Testis (tissue), 3 donors: ENCODE measurements around the gene CYP4F8. TPM values are rescaled to one million over a fixed set of nuclear protein-coding genes. Genes with fewer than 3 reads are reported as not detected.

Experiments
- DNase-seq: peaks from one replicate; pipeline ENCODE4 v3.0.0-alpha.2; 2019
- H3K27ac ChIP-seq, 2 donors: fragments of 200-600 bp; sonication (generic); one replicate each; pipeline ENCODE4 v1.5.1; 2019
- H3K27me3 ChIP-seq: fragments of 200-600 bp; sonication (generic); one replicate; pipeline ENCODE4 v1.5.1; 2019
- H3K36me3 ChIP-seq: fragments of 200-600 bp; sonication (generic); one replicate; pipeline ENCODE4 v1.5.1; 2017; ENCODE audit warnings: low read depth; ENCODE audit errors: missing control alignments
- H3K4me1 ChIP-seq: fragments of 200-600 bp; sonication (generic); one replicate; pipeline ENCODE4 v1.5.1; 2019
- H3K4me3 ChIP-seq, 2 donors: fragments of 200-600 bp; sonication (generic); one replicate each; pipeline ENCODE4 v1.5.1; 2017 to 2019
- H3K9me3 ChIP-seq: fragments of 200-600 bp; sonication (generic); one replicate; pipeline ENCODE4 v1.5.1; 2017
- CTCF ChIP-seq, 3 experiments: fragments of 450-650 bp in 2 of 3; fragments of 200-600 bp in 1 of 3; sonication (generic) in 1 of 3; IDR thresholded peaks; one replicate each; pipeline ENCODE4 v1.5.1; 2016 to 2019; ENCODE audit warnings: antibody characterized with exemption in 3 of 3, mild to moderate bottlenecking in 2 of 3, moderate library complexity in 1 of 3
- POLR2A ChIP-seq: fragments of 450-650 bp; IDR thresholded peaks from one replicate; pipeline ENCODE4 v1.6.1; 2017; ENCODE audit warnings: antibody characterized with exemption, mild to moderate bottlenecking, moderate library complexity
- WGBS, 2 donors: methylation state at CpG; one replicate each; pipeline ENCODE4 v1.1.5; 2018; 5-methylcytosine and 5-hydroxymethylcytosine counted together
- intact Hi-C: fragments of 100-400 bp; cut with DNase I; formaldehyde crosslinking; loops from one replicate; pipeline ENCODE4 v1.15.1; 2023; ENCODE audit warnings: low total_unique reads
- polyA plus RNA-seq: library from polyadenylated mRNA; stranded (reverse); fragments of 350-450 nt; fragmentation: Illumina TruSeq; extraction: RNeasy Lipid Tissue Mini Kit (QIAGEN cat#74804); gene quantifications from one replicate; pipeline ENCODE4 v1.2.3, GENCODE V29; 2014; ENCODE audit warnings: low read depth, low replicate concordance; ENCODE audit not compliant: insufficient read depth
- total RNA-seq, 2 donors: library from RNA; depleted of rRNA; stranded (reverse); fragments of >200 nt; gene quantifications; one replicate each; pipeline ENCODE4 v1.2.3, GENCODE V29; 2016

Gene CYP4F8
- total and polyA plus RNA-seq, 3 donors from 2014 or later: 0.17 to 0.71 (median 0.31) TPM

- WGBS, 2 donors: 67 to 76% methylated on average over 8 of the region's 8 CpGs
- Histone ChIP-seq H3K4me1 (no peaks in the 10 kb centered on the region), H3K27ac (no peak overlapping the region), H3K36me3 (no peaks in the 10 kb centered on the region), H3K27me3 (no peaks in the 10 kb centered on the region), H3K9me3 (no peaks in the 10 kb centered on the region), H3K4me3 (no peak overlapping the region)
- intact Hi-C loops: no loop called here
- TF ChIP-seq CTCF (IDR thresholded peaks at IDR 0.05) (no peak), POLR2A (no peak)
- no peak for DNase-seq
Measured at GRCh38 chr19:15609261-15609660, 5.8 kb upstream of the CYP4F8 start.

GRCh38 chr19:15612342-15612741 lies 2.7 kb upstream of the CYP4F8 start:
- no peak for TF ChIP-seq POLR2A
- no peak for TF ChIP-seq CTCF (IDR thresholded peaks at IDR 0.05)
- Histone ChIP-seq H3K9me3 (no peaks in the 10 kb centered on the region), H3K36me3 (no peaks in the 10 kb centered on the region), H3K27ac (no peak overlapping the region), H3K4me3 (no peak overlapping the region), H3K27me3 (no peaks in the 10 kb centered on the region), H3K4me1 (no peaks in the 10 kb centered on the region)
- DNase-seq: no peak
- 69 to 70% methylated on average over 5 of the region's 5 CpGs for WGBS, 2 donors
- intact Hi-C loops: no loop called here

- H3K36me3 ChIP-seq: no peaks in the 10 kb centered on the region
- H3K27ac ChIP-seq: no peak overlapping the region
- no peak overlapping the region for H3K4me3 ChIP-seq
- no peaks in the 10 kb centered on the region for H3K27me3 ChIP-seq
- no peak for DNase-seq
- no peaks in the 10 kb centered on the region for H3K9me3 ChIP-seq
- no peaks in the 10 kb centered on the region for H3K4me1 ChIP-seq
- TF ChIP-seq CTCF (IDR thresholded peaks at IDR 0.05) (no peak), POLR2A (no peak)
- 87 to 91% methylated on average over 3 of the region's 3 CpGs for WGBS, 2 donors
- intact Hi-C loops: no loop called here
Measured at GRCh38 chr19:15613338-15613737, 1.7 kb upstream of the CYP4F8 start.

GRCh38 chr19:15615526-15615925 lies 508 bp downstream of the CYP4F8 start:
- Histone ChIP-seq H3K4me1 (no peaks in the 10 kb centered on the region), H3K9me3 (no peaks in the 10 kb centered on the region), H3K27ac (no peak overlapping the region), H3K4me3 (no peak overlapping the region), H3K36me3 (no peaks in the 10 kb centered on the region), H3K27me3 (no peaks in the 10 kb centered on the region)
- intact Hi-C loops: no loop called here
- no peak for DNase-seq
- TF ChIP-seq POLR2A (no peak), CTCF (IDR thresholded peaks at IDR 0.05) (no peak)
- 71 to 73% methylated on average over 12 to 14 of the region's 14 CpGs for WGBS, 2 donors

GRCh38 chr19:15616183-15616582 lies 1.2 kb downstream of the CYP4F8 start:
- Histone ChIP-seq H3K36me3 (no peaks in the 10 kb centered on the region), H3K9me3 (no peaks in the 10 kb centered on the region), H3K4me1 (no peaks in the 10 kb centered on the region), H3K27me3 (no peaks in the 10 kb centered on the region), H3K27ac (no peak overlapping the region), H3K4me3 (no peak overlapping the region)
- intact Hi-C loops: no loop called here
- no peak for TF ChIP-seq CTCF (IDR thresholded peaks at IDR 0.05)
- TF ChIP-seq POLR2A: no peak
- no peak for DNase-seq
- WGBS, 2 donors: 88 to 93% methylated on average over 4 of the region's 4 CpGs
